Esophagus squamous epithelium (tissue), 4 donors: ENCODE data around the gene TEX52.

Source experiments
- POLR2A ChIP-seq, 4 donors: fragments of 450-650 bp; IDR thresholded peaks; one replicate each; pipeline ENCODE4 v1.6.1; 2017; ENCODE audit warnings: antibody characterized with exemption in 4 of 4, mild to moderate bottlenecking in 4 of 4, moderate library complexity in 3 of 4
- TF ChIP-seq, protein P1 (sequence below), 6 experiments: fragments of 450-650 bp in 4 of 6; fragments of 200-600 bp in 2 of 6; sonication (generic) in 2 of 6; IDR thresholded peaks; one replicate each; pipeline ENCODE4 v1.5.1; 2016 to 2019; ENCODE audit warnings: antibody characterized with exemption in 6 of 6, mild to moderate bottlenecking in 4 of 6, moderate library complexity in 4 of 6

DNA sequence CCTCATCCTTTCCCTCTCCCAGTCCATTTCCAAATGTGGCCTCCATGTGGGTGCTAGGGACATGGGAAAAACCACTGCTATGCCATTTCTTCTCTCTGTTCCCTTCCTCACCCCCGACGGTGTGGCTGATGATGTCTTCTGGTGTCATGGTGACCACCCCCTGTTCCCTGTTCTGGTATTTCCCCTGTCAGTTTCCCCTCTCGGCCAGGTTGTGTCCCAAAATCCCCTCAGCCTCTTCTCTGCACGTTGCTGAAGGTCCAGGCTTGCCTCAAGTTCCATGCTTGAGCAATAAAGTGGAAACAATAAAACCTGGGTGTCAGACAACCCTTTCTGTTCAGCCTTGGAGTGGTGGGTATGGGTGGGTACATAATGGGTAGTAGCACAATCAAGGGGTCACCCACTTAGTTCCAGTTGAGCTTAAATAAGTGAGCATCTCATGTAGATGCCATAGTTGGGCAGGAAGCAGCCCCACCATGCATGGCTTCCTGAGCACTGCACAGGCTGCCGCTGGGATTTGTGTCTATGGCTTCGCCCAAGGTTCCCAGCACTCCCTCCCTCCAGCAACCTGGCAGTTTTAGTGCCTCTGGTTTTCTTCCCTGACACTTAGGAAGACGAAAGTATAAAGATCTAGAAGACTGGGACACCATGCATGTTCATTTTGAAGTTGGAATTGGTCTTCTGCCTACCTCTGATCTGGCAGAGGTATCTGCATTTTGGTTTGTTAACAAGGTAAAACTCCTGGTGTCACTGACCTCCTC, 53.0 kb downstream of the TEX52 start:
- TF ChIP-seq, protein P1, sequence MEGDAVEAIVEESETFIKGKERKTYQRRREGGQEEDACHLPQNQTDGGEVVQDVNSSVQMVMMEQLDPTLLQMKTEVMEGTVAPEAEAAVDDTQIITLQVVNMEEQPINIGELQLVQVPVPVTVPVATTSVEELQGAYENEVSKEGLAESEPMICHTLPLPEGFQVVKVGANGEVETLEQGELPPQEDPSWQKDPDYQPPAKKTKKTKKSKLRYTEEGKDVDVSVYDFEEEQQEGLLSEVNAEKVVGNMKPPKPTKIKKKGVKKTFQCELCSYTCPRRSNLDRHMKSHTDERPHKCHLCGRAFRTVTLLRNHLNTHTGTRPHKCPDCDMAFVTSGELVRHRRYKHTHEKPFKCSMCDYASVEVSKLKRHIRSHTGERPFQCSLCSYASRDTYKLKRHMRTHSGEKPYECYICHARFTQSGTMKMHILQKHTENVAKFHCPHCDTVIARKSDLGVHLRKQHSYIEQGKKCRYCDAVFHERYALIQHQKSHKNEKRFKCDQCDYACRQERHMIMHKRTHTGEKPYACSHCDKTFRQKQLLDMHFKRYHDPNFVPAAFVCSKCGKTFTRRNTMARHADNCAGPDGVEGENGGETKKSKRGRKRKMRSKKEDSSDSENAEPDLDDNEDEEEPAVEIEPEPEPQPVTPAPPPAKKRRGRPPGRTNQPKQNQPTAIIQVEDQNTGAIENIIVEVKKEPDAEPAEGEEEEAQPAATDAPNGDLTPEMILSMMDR (IDR thresholded peaks at IDR 0.05) = no peak
- no peak for TF ChIP-seq POLR2A (IDR thresholded peaks at IDR 0.05)
